CD4-positive, alpha-beta T cell (primary cell): ENCODE measurements around the gene AGBL4. TPM values are rescaled to one million over a fixed set of nuclear protein-coding genes. Genes with fewer than 3 reads are reported as not detected.

Source experiments
- ATAC-seq: fragments of 200-7000 bp; cut with Tn5 transposase; one replicate; pipeline ENCODE4 v1.10.0; 2022; ENCODE audit warnings: mild to moderate bottlenecking; ENCODE audit not compliant: poor library complexity
- CTCF ChIA-PET: fragments of 350-600 bp; sonication (Branson Sonifier 250); formaldehyde crosslinking; loops from one replicate; lab custom pipeline; 2021; ENCODE audit warnings: antibody characterized with exemption, inconsistent platforms; lab: Charles Lee
- POLR2A ChIA-PET: fragments of 350-600 bp; sonication (Branson Sonifier 250); formaldehyde crosslinking; loops from one replicate; lab custom pipeline; 2021; ENCODE audit warnings: antibody characterized with exemption, inconsistent platforms; lab: Charles Lee
- DNase-seq, 14 experiments: peaks; one replicate each; pipeline ENCODE4 v3.0.0-alpha.2; 2013 to 2020; ENCODE audit warnings: mixed read lengths in 2 of 14
- H3K27ac ChIP-seq, 2 donors: one replicate each; pipeline versions ENCODE4 v1.5.1 to v1.7.0; 2013; ENCODE audit warnings: low read length in 2 of 2, low read depth in 1 of 2, mild to moderate bottlenecking in 1 of 2
- H3K27me3 ChIP-seq, 2 experiments: 1 replicate in 1 of 2; 2 replicates in 1 of 2; pipeline versions ENCODE4 v1.6.1 to v1.7.0; 2013; ENCODE audit warnings: low read length in 2 of 2, control low read depth in 1 of 2, mild to moderate bottlenecking in 1 of 2, moderate library complexity in 1 of 2; ENCODE audit not compliant: insufficient read depth in 2 of 2, control insufficient read depth in 1 of 2
- H3K36me3 ChIP-seq: one replicate; pipeline ENCODE4 v1.6.1; 2013; ENCODE audit warnings: low read length, control low read depth; ENCODE audit not compliant: insufficient read depth
- H3K4me1 ChIP-seq: one replicate; pipeline ENCODE4 v1.6.1; 2013; ENCODE audit warnings: low read length, control low read depth; ENCODE audit not compliant: insufficient read depth
- H3K4me3 ChIP-seq: one replicate; pipeline ENCODE4 v1.5.1; 2013; ENCODE audit warnings: mild to moderate bottlenecking, low read length, moderate library complexity
- H3K9me3 ChIP-seq, 2 experiments: 1 replicate in 1 of 2; 2 replicates in 1 of 2; pipeline versions ENCODE4 v1.6.1 to v1.7.0; 2013; ENCODE audit warnings: low read length in 2 of 2, mild to moderate bottlenecking in 2 of 2, control low read depth in 1 of 2, moderate library complexity in 1 of 2; ENCODE audit not compliant: control insufficient read depth in 1 of 2, insufficient read depth in 1 of 2
- H3K27ac Mint-ChIP-seq: one replicate; pipeline ENCODE4 v1.8.0; 2020; ENCODE audit warnings: mixed read lengths
- H3K27me3 Mint-ChIP-seq: one replicate; pipeline ENCODE4 v1.8.0; 2021; ENCODE audit warnings: mixed read lengths
- H3K36me3 Mint-ChIP-seq: one replicate; pipeline ENCODE4 v1.8.0; 2021; ENCODE audit warnings: low read depth, mixed read lengths
- H3K4me1 Mint-ChIP-seq: one replicate; pipeline ENCODE4 v1.8.0; 2021; ENCODE audit warnings: low read depth, mixed read lengths
- H3K4me3 Mint-ChIP-seq: one replicate; pipeline ENCODE4 v1.8.0; 2020; ENCODE audit warnings: mild to moderate bottlenecking, mixed read lengths
- H3K9me3 Mint-ChIP-seq: one replicate; pipeline ENCODE4 v1.8.0; 2020; ENCODE audit warnings: mixed read lengths
- CTCF ChIP-seq: fragments of 200-600 bp; IDR thresholded peaks from one replicate; pipeline ENCODE4 v1.8.0; 2022; ENCODE audit warnings: antibody characterized with exemption, mild to moderate bottlenecking
- intact Hi-C, 2 experiments: fragments of 100-400 bp; cut with DNase I in 1 of 2; cut with micrococcal nuclease in 1 of 2; formaldehyde crosslinking; loops; one replicate each; pipeline versions ENCODE4 v1.15.1 to v1.9.0; 2023 to 2025; cut with DNase I, micrococcal nuclease
- total RNA-seq, 174 experiments: library from RNA in 2 of 174; stranded (reverse) in 2 of 174; gene quantifications; one replicate each; pipeline ENCODE4 v1.2.3 and lab custom pipeline; 2021 to 2026

AGBL4 gene
- total RNA-seq, 2 experiments from 2014 or later: 0.11 TPM; not detected in 1

GRCh38 chr1:49728377-49728776 lies 295.4 kb downstream of the AGBL4 start:
- DNase-seq (no peak), ATAC-seq (no peak)
- Histone ChIP-seq H3K9me3 (peaks cover 0 to 10% of the 10 kb centered on the region in 2 experiments), H3K4me3 (no peak overlapping the region), H3K4me1 (no peaks in the 10 kb centered on the region), H3K36me3 (no peaks in the 10 kb centered on the region), H3K27me3 (no peaks in the 10 kb centered on the region), H3K27ac (no peak overlapping the region)
- H3K4me3 Mint-ChIP-seq: no peak overlapping the region
- no peaks in the 10 kb centered on the region for H3K4me1 Mint-ChIP-seq
- no peaks in the 10 kb centered on the region for H3K36me3 Mint-ChIP-seq
- no peaks in the 10 kb centered on the region for H3K27me3 Mint-ChIP-seq
- H3K9me3 Mint-ChIP-seq: peaks cover 9% of the 10 kb centered on the region
- TF ChIP-seq CTCF: no peak
- POLR2A ChIA-PET: no interaction called here
- CTCF ChIA-PET: no interaction called here
- intact Hi-C loops: no loop called here
- no peak overlapping the region for H3K27ac Mint-ChIP-seq

- no peak overlapping the region for H3K4me3 ChIP-seq
- no peak overlapping the region for H3K27ac ChIP-seq
- intact Hi-C loops: no loop called here
- H3K9me3 ChIP-seq: peaks cover 0 to 3% of the 10 kb centered on the region in 2 experiments
- no peak overlapping the region for H3K27ac Mint-ChIP-seq
- H3K27me3 Mint-ChIP-seq: no peaks in the 10 kb centered on the region
- H3K36me3 ChIP-seq: no peaks in the 10 kb centered on the region
- no peak overlapping the region for H3K4me3 Mint-ChIP-seq
- no peaks in the 10 kb centered on the region for H3K4me1 Mint-ChIP-seq
- peaks cover 10% of the 10 kb centered on the region for H3K9me3 Mint-ChIP-seq
- ChIA-PET CTCF (no interaction called here), POLR2A (no interaction called here)
- H3K4me1 ChIP-seq: no peaks in the 10 kb centered on the region
- no peaks in the 10 kb centered on the region for H3K27me3 ChIP-seq
- no peak for DNase-seq
- no peaks in the 10 kb centered on the region for H3K36me3 Mint-ChIP-seq
- ATAC-seq: no peak
- TF ChIP-seq CTCF: no peak
These were observed 300.1 kb downstream of the AGBL4 start for GRCh38 chr1:49723662-49724061.

- no peak for DNase-seq
- no peaks in the 10 kb centered on the region for H3K4me1 ChIP-seq
- no peaks in the 10 kb centered on the region for H3K27me3 ChIP-seq
- H3K4me3 ChIP-seq: no peak overlapping the region
- Mint-ChIP-seq H3K27me3 (no peaks in the 10 kb centered on the region), H3K36me3 (no peaks in the 10 kb centered on the region), H3K4me1 (no peaks in the 10 kb centered on the region), H3K27ac (no peak overlapping the region), H3K9me3 (peaks cover 9% of the 10 kb centered on the region), H3K4me3 (no peak overlapping the region)
- ChIA-PET CTCF (no interaction called here), POLR2A (no interaction called here)
- no peak for ATAC-seq
- no peak for TF ChIP-seq CTCF
- intact Hi-C loops: no loop called here
- no peaks in the 10 kb centered on the region for H3K36me3 ChIP-seq
- H3K27ac ChIP-seq: no peak overlapping the region
- no peaks in the 10 kb centered on the region for H3K9me3 ChIP-seq
These were observed 329.4 kb downstream of the AGBL4 start for GRCh38 chr1:49694251-49694827.
